ENCODE measurements around the gene CEP126. TPM values are rescaled to one million over a fixed set of nuclear protein-coding genes. Genes with fewer than 3 reads are reported as not detected.

CEP126 gene
- total and polyA plus RNA-seq, 2 experiments from 2014 or later = 1.4 to 2.3 TPM

GRCh38 chr11:101866619-101867491 lies 48.0 kb upstream of the CEP126 start:
- H3K27me3 Mint-ChIP-seq (ENCODE audit: insufficient read depth, low read depth, poor library complexity) = no peaks in the 10 kb centered on the region
- H3K36me3 ChIP-seq (ENCODE audit: insufficient read depth) = no peaks in the 10 kb centered on the region
- no peaks in the 10 kb centered on the region for H3K79me2 ChIP-seq (replicated peaks; ENCODE audit: insufficient read depth)
- no peak overlapping the region for H3K4me3 ChIP-seq
- no peak overlapping the region for H3K27ac ChIP-seq (ENCODE audit: low read depth)
- H3K4me3 Mint-ChIP-seq = no peak overlapping the region
- H3K4me1 ChIP-seq (ENCODE audit: insufficient read depth) = no peaks in the 10 kb centered on the region
- H3K36me3 Mint-ChIP-seq (ENCODE audit: low read depth) = no peaks in the 10 kb centered on the region; the same call in 2 of the 3 replicates
- TF ChIP-seq, protein P1, sequence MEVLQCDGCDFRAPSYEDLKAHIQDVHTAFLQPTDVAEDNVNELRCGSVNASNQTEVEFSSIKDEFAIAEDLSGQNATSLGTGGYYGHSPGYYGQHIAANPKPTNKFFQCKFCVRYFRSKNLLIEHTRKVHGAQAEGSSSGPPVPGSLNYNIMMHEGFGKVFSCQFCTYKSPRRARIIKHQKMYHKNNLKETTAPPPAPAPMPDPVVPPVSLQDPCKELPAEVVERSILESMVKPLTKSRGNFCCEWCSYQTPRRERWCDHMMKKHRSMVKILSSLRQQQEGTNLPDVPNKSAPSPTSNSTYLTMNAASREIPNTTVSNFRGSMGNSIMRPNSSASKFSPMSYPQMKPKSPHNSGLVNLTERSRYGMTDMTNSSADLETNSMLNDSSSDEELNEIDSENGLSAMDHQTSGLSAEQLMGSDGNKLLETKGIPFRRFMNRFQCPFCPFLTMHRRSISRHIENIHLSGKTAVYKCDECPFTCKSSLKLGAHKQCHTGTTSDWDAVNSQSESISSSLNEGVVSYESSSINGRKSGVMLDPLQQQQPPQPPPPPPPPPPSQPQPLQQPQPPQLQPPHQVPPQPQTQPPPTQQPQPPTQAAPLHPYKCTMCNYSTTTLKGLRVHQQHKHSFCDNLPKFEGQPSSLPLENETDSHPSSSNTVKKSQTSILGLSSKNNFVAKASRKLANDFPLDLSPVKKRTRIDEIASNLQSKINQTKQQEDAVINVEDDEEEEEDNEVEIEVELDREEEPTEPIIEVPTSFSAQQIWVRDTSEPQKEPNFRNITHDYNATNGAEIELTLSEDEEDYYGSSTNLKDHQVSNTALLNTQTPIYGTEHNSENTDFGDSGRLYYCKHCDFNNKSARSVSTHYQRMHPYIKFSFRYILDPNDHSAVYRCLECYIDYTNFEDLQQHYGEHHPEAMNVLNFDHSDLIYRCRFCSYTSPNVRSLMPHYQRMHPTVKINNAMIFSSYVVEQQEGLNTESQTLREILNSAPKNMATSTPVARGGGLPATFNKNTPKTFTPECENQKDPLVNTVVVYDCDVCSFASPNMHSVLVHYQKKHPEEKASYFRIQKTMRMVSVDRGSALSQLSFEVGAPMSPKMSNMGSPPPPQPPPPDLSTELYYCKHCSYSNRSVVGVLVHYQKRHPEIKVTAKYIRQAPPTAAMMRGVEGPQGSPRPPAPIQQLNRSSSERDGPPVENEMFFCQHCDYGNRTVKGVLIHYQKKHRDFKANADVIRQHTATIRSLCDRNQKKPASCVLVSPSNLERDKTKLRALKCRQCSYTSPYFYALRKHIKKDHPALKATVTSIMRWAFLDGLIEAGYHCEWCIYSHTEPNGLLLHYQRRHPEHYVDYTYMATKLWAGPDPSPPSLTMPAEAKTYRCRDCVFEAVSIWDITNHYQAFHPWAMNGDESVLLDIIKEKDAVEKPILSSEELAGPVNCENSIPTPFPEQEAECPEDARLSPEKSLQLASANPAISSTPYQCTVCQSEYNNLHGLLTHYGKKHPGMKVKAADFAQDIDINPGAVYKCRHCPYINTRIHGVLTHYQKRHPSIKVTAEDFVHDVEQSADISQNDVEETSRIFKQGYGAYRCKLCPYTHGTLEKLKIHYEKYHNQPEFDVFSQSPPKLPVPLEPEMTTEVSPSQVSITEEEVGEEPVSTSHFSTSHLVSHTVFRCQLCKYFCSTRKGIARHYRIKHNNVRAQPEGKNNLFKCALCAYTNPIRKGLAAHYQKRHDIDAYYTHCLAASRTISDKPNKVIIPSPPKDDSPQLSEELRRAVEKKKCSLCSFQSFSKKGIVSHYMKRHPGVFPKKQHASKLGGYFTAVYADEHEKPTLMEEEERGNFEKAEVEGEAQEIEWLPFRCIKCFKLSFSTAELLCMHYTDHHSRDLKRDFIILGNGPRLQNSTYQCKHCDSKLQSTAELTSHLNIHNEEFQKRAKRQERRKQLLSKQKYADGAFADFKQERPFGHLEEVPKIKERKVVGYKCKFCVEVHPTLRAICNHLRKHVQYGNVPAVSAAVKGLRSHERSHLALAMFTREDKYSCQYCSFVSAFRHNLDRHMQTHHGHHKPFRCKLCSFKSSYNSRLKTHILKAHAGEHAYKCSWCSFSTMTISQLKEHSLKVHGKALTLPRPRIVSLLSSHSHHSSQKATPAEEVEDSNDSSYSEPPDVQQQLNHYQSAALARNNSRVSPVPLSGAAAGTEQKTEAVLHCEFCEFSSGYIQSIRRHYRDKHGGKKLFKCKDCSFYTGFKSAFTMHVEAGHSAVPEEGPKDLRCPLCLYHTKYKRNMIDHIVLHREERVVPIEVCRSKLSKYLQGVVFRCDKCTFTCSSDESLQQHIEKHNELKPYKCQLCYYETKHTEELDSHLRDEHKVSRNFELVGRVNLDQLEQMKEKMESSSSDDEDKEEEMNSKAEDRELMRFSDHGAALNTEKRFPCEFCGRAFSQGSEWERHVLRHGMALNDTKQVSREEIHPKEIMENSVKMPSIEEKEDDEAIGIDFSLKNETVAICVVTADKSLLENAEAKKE (CRISPR knock-in tag; IDR thresholded peaks at IDR 0.05) = no peak
- TF ChIP-seq EZH2phosphoT487 (IDR thresholded peaks at IDR 0.05; ENCODE audit: unreplicated experiment) (no peak), REST (IDR thresholded peaks at IDR 0.05; ENCODE audit: unreplicated experiment) (no peak), POLR2AphosphoS5 (IDR thresholded peaks at IDR 0.05; ENCODE audit: low read depth) (no peak), ETS1 (IDR thresholded peaks at IDR 0.05) (no peak), JUNB (IDR thresholded peaks at IDR 0.05; ENCODE audit: unreplicated experiment) (no peak), ZNF114 (CRISPR knock-in tag; IDR thresholded peaks at IDR 0.05) (no peak), ZNF331 (CRISPR knock-in tag; IDR thresholded peaks at IDR 0.05; ENCODE audit: low read depth) (no peak), STAT1 (IDR thresholded peaks at IDR 0.05; ENCODE audit: unreplicated experiment) (no peak), EZH2 (IDR thresholded peaks at IDR 0.05; ENCODE audit: low read depth, unreplicated experiment) (no peak), CREB1 (CRISPR knock-in tag; IDR thresholded peaks at IDR 0.05; ENCODE audit: low read depth) (no peak), NANOG (IDR thresholded peaks at IDR 0.05; ENCODE audit: borderline replicate concordance) (no peak), CTCF (conservative IDR thresholded peaks at IDR 0.05; ENCODE audit: low read depth in 2 of 2) (no peak)
- ATAC-seq (no peak), DNase-seq (ENCODE audit: low spot score) (no peak)
- no peak overlapping the region for H3K4me2 ChIP-seq
- H2AFZ ChIP-seq = no peak overlapping the region
- peaks cover 9% of the 10 kb centered on the region for H3K9me3 Mint-ChIP-seq
- no peak overlapping the region for H3K27ac Mint-ChIP-seq
- no peaks in the 10 kb centered on the region for H3F3A ChIP-seq (replicated peaks; ENCODE audit: low read depth)
- H3K9me2 ChIP-seq (ENCODE audit: insufficient read depth) = peaks cover 12% of the 10 kb centered on the region; the same call in 1 of the 2 replicates
- peaks cover 8% of the 10 kb centered on the region for H3K4me1 Mint-ChIP-seq
- no peaks in the 10 kb centered on the region for H3K27me3 ChIP-seq (ENCODE audit: insufficient read depth)
- no peaks in the 10 kb centered on the region for H4K20me1 ChIP-seq (replicated peaks; ENCODE audit: insufficient read depth)

Measured in GM23338 (cell line).